Sigmoid colon (tissue), 4 donors: ENCODE data around the gene MGARP.

ENCODE experiments used
- CTCF ChIP-seq, 4 experiments: fragments of 450-650 bp in 3 of 4; fragments of 200-600 bp in 1 of 4; IDR thresholded peaks; one replicate each; pipeline ENCODE4 v1.5.1; 2016 to 2019; ENCODE audit warnings: antibody characterized with exemption in 4 of 4, mild to moderate bottlenecking in 3 of 4, moderate library complexity in 2 of 4
- EP300 ChIP-seq, 4 donors: sonication (generic); formaldehyde crosslinking; IDR thresholded peaks; one replicate each; pipeline ENCODE4 v1.6.1; 2017; ENCODE audit warnings: antibody characterized with exemption in 4 of 4
- POLR2AphosphoS5 ChIP-seq, 4 donors: sonication (generic); formaldehyde crosslinking; IDR thresholded peaks; one replicate each; pipeline ENCODE4 v1.6.1; 2017; ENCODE audit warnings: antibody characterized with exemption in 4 of 4

- TF ChIP-seq CTCF (IDR thresholded peaks at IDR 0.05) (no peak), EP300 (IDR thresholded peaks at IDR 0.05) (no peak), POLR2AphosphoS5 (IDR thresholded peaks at IDR 0.05) (no peak)
Observed at GRCh38 chr4:139273835-139274234, 6.2 kb downstream of the MGARP start.
